COLO668 (cell line): ENCODE data around the gene CRYBB3.

Source experiments
- DNase-seq: peaks from one replicate; lab custom pipeline; 2025; ENCODE audit not compliant: unreplicated experiment; lab: John Stamatoyannopoulos, UW

Gene CRYBB3

DNA sequence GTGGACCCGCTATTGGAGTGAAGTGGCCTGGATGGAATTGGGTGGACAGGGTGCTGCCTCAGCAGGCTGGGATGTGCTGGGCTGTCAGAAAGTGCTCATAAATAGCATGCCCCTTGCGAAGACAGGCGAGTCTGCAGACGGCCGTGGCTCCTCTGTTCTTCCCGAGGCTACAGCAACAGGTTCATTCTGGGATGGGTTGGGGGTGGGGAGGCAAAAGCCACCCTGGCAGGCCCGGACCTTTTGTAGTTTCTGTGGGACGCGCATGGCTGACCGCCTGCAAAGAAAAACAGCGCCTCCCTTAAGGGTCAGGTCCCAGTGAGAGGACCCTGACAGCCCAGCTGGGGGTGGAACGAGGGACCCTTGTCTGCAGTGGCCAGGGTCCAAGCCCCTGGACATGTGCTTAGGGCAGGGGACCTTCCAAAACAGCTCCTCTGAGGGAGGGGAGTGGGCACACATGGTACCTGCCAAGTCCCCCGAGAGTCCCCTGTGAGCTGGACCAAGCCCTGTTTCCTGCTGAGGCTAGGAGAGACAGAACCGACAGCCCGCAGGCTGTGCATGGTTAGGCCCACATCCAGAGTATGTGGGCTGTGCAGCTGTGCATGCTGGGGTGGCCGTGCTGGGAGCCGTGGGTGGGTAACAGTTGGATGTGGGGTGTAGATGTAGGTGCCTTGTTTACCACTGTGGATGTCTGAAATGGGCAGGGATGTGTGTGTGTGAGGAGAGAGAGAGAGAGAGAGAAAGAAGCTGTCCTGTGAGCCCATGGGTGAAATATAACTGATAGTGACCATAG lies at the start of gene CRYBB3:
Gene CRYBB3 (plus strand): TSS at position 128 of the 790 bp plus-strand sequence. CDS start 1,539 bp downstream, outside the sequence.
- DNase-seq, result no peak

- DNase-seq, result no peak
Measured at GRCh38 chr22:25153961-25154666, 45.5 kb upstream of the CRYBB3 start.

GRCh38 chr22:25154667-25154999 lies 45.0 kb upstream of the CRYBB3 start:
- no peak for DNase-seq

- DNase-seq, result no peak
Measured at GRCh38 chr22:25156736-25157135, 42.9 kb upstream of the CRYBB3 start.

DNA sequence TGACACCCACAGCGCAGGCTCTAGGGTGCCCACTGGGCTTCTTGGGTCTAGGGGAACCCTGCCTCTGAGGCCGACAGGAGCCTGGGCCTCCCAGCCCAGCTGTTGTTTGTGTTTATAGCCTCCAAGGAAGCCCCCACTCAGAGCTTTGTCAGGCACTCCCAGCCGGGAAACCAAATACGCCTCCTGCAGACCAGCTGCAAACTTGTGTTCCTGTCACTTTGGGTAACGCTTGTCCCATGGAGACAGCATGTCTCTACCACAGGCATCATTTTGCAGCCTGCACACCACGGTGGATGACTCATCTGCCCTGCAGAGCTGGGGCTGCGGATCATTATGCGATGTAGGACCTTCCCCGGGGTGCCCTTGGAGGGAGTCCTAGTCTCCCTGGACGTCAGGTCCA lies 40.6 kb upstream of the CRYBB3 start:
- no peak for DNase-seq

- no peak for DNase-seq
Measured at GRCh38 chr22:25160120-25160996, 39.3 kb upstream of the CRYBB3 start.

DNA sequence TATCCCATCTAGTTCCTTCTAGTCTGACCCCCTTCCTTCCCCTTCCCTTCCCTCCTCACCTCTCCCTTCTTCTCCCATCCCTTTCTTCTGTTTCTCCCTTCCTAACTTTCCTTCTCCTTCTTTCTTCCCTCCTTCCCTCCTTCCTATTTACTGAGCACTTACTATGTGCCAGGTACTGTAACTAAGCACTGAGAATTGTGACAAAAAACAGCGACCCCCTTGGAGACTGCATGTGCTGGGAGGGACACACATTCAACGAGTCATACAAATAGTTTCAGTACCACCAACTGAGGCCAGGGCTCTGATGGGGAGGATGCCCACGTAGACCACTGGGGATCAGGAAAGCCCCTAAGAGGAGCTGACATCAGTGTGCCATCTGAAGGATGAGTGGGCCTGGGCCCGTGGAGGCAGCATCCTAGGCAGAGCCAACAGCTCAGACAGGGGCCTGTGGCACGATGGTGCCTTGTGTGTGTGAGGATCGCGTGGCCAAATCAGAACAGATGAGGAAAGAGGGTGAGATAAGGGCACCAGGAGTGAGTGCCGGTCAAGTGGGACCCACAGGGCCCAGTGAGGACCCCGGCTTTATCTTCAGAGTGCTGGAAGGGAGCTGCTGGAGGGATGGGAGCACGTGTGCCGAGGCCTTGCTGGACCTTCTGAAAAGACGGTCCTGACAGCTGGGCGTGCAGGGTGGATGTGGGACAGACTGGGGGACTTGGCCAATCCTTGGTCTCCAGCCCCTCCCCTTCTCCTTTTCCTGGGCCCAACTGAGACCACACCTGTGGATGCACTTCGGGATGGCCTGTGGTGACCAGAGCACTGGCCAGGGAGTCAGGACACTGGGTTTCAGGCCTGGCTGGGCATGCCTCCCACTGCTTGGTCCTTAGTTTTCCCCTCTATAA lies 38.4 kb upstream of the CRYBB3 start:
- no peak for DNase-seq

- DNase-seq, result no peak
Measured at GRCh38 chr22:25161916-25162530, 37.6 kb upstream of the CRYBB3 start.

- DNase-seq, result no peak
Measured at GRCh38 chr22:25162561-25162960, 37.1 kb upstream of the CRYBB3 start.

- no peak for DNase-seq
Measured at GRCh38 chr22:25165785-25166184, 33.9 kb upstream of the CRYBB3 start.

GRCh38 chr22:25166266-25167040 lies 33.2 kb upstream of the CRYBB3 start:
- DNase-seq, result no peak

- no peak for DNase-seq
Measured at GRCh38 chr22:25167082-25167481, 32.6 kb upstream of the CRYBB3 start.

- DNase-seq, result no peak
Measured at GRCh38 chr22:25167834-25168601, 31.6 kb upstream of the CRYBB3 start.

DNA sequence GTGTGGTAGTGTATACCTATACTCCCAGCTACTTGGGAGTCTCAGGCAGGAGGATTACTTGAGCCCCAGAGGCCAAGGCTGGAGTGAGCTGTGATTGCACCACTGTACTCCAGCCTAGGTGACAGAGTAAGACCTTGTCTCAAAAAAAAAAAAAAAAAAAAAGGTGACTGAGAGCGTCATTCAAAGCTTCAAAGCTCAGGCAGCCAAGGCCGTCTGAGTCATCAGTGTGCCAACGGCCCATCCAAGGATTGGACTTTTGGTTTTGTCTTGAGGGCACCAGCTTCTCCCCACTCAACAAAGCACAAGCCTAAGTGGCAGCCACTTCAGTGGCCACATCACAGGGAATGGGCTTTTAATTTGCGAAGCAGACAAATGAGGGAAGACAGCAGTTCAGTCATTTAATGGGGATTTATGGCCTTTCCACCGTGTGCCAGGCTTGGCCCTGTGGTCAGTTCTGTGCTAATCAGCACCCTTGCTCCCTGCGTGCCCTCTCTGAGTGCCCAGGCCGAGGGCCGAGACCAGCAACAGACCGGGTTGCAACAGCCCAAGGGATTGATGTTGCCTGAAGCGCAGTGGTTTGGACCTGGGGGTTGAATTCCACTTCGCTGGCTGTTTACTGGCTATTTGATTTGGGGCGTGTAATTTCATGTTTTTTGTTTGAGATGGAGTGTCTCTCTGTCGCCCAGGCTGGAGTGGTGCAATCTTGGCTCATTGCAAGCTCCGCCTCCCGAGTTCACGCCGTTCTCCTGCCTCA lies 30.2 kb upstream of the CRYBB3 start:
- no peak for DNase-seq

- DNase-seq, result no peak
Measured at GRCh38 chr22:25170426-25170980, 29.2 kb upstream of the CRYBB3 start.

GRCh38 chr22:25172153-25172552 lies 27.5 kb upstream of the CRYBB3 start:
- DNase-seq, result peak; percentile 54

GRCh38 chr22:25174156-25174887 lies 25.3 kb upstream of the CRYBB3 start:
- no peak for DNase-seq
